Mononuclear cell (primary cell): ENCODE measurements around the gene DNAI1. TPM values are rescaled to one million over a fixed set of nuclear protein-coding genes. Genes with fewer than 3 reads are reported as not detected.
"Not testable (repeated sequence)": the region's sequence is repeated elsewhere in the genome, so short reads cannot be mapped to it uniquely, and the experiment has no call there.

Source experiments
- H3K27me3 ChIP-seq: 2 replicates; pipeline ENCODE4 v1.6.0; 2011; ENCODE audit warnings: low read length, control low read depth; ENCODE audit not compliant: insufficient read depth
- H3K4me1 ChIP-seq: 2 replicates; pipeline ENCODE4 v1.5.1; 2011; ENCODE audit warnings: mild to moderate bottlenecking, low read length, control low read depth; ENCODE audit not compliant: insufficient read depth
- H3K4me3 ChIP-seq: 2 replicates; pipeline ENCODE4 v1.5.1; 2011; ENCODE audit warnings: mild to moderate bottlenecking, low read length, moderate library complexity
- H3K9me3 ChIP-seq: 2 replicates; pipeline ENCODE4 v1.5.1; 2011; ENCODE audit warnings: low read depth, mild to moderate bottlenecking, control low read depth, low read length
- total RNA-seq: library from RNA; depleted of rRNA; stranded (reverse); fragments of >200 nt; gene quantifications from one replicate; pipeline ENCODE4 v1.2.3, GENCODE V29; 2012

The DNAI1 gene
- total RNA-seq, 1 donor = not detected

DNA sequence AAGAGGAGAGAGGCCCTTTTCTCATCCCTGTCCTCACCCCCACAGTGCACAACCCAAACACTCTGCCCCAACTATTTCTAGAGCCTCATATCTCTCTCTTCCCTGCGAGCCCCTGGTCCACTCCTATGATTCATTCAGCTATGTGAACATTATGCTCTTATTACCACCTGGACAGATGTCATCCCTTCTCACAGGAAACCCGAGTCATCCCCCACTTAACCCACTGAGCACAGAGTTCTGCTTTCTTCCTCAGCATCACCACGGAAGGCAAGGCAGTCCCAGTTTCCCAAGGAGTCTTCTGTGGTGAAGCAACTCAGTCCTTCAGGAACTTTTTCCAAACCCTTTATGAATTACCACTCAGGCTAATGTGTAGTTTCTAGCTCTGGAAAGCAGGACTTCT, 1.3 kb downstream of the DNAI1 start:
- Histone ChIP-seq H3K9me3 (no peaks in the 10 kb centered on the region), H3K4me3 (no peak overlapping the region), H3K4me1 (peaks cover 24% of the 10 kb centered on the region), H3K27me3 (peaks cover 4% of the 10 kb centered on the region)

DNA sequence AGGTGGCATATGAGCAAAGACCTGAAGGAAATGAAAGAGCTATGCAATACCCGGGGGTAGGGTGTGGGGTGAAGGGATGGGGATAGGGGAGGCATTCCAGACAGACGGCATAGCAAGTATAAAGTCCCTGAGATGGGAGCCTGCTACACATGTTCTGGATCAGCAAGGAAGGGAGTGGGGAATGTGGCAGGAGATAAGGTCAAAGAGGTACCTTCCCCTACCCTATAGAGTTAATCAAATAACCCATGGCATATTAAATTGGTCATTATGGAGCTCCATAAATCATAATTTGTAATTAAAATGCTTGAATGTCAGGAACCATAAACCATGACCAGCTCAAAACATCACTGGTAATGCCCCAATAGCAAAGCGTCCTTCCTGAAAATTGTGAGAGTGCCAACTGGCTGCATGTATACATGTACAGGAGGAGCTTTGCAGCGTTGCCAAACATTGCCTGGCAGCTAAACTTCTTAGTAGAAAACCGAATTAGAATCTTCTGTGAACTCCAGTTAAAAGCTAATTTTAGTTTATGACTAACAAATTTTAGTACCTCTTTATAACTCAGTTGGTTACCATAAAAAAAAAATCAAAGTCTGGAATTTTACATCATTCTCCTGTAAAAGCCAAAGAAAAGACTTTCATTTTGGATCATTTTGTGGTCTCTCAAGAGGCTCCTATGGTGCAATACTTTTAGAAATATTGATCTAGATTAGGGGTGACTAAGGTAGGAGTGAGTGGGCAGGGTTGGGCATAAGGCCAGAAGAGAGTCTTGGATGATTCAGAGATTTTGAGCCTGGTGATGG, 4.7 kb downstream of the DNAI1 start:
- no peak overlapping the region for H3K4me3 ChIP-seq
- peaks cover 5% of the 10 kb centered on the region for H3K4me1 ChIP-seq
- H3K27me3 ChIP-seq = peaks cover 16% of the 10 kb centered on the region
- no peaks in the 10 kb centered on the region for H3K9me3 ChIP-seq

- H3K4me3 ChIP-seq = no peak overlapping the region
- no peaks in the 10 kb centered on the region for H3K9me3 ChIP-seq
- peaks cover 2% of the 10 kb centered on the region for H3K4me1 ChIP-seq
- H3K27me3 ChIP-seq = peaks cover 16% of the 10 kb centered on the region
Measured at GRCh38 chr9:34463901-34464232, 5.3 kb downstream of the DNAI1 start.

- no peaks in the 10 kb centered on the region for H3K4me1 ChIP-seq
- H3K27me3 ChIP-seq = peaks cover 16% of the 10 kb centered on the region
- no peak overlapping the region for H3K4me3 ChIP-seq
- no peaks in the 10 kb centered on the region for H3K9me3 ChIP-seq
Measured at GRCh38 chr9:34464571-34464970, 6.0 kb downstream of the DNAI1 start.

DNA sequence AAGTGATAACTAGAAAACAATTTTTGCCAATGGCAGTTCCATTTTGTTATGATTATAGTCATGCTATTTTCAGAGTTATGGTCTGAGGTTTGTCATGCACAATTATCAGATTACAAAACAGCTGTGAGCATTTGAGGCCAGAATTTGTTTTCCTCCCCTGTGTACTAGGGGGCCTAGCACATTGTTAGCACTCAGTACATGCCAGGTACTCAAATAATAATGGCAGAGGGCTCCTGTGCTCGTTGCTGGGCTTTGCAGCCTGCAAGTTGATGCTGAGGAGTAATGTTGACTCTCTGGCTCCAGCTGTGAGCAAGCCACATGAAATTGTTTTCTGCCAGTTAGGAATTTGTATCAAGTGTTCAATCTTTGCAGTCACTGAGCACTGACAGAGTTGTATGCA, 6.9 kb downstream of the DNAI1 start:
- Histone ChIP-seq H3K27me3 (peaks cover 16% of the 10 kb centered on the region), H3K4me1 (no peaks in the 10 kb centered on the region), H3K4me3 (no peak overlapping the region), H3K9me3 (no peaks in the 10 kb centered on the region)

GRCh38 chr9:34475097-34475496, 16.5 kb downstream of the DNAI1 start:
- Histone ChIP-seq H3K9me3 (no peaks in the 10 kb centered on the region), H3K27me3 (no peaks in the 10 kb centered on the region), H3K4me1 (no peaks in the 10 kb centered on the region), H3K4me3 (no peak overlapping the region)

DNA sequence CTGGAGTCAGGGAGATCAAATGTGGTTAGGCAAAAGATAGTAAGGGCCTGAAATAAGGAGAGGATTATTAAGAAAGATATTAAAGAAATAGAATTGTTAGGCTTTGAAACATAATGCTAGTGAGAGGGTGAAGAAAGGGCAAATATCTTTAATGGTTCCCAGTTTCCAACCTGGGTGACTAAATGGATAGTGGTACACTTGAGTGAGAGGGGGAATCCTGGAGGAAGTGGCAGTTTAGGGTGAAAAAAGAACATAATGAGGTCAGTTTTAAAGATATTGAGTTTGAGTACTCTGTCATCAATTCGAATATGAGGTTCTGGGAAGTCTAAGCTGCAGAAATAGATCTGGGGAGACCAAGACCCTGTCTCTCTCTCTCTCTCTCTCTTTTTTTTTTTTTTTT, 18.9 kb downstream of the DNAI1 start:
- H3K4me3 ChIP-seq = no peak overlapping the region
- H3K4me1 ChIP-seq = no peaks in the 10 kb centered on the region
- H3K27me3 ChIP-seq = no peaks in the 10 kb centered on the region
- H3K9me3 ChIP-seq = no peaks in the 10 kb centered on the region

GRCh38 chr9:34479431-34479866, 20.8 kb downstream of the DNAI1 start:
- no peaks in the 10 kb centered on the region for H3K4me1 ChIP-seq

DNA sequence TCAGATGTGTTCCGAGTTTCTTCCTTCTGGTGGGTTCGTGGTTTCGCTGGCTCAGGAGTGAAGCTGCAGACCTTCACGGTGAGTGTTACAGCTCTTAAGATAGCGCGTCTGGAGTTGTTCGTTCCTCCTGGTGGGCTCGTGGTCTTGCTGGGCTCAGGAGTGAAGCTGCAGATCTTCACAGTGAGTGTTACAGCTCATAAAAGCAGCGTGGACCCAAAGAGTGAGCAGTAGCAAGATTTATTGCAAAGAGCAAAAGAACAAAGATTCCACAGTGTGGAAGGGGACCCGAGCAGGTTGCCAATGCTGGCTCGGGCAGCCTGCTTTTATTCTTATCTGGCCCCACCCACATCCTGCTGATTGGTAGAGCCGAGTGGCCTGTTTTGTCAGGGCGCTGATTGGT, 23.0 kb downstream of the DNAI1 start:
- not testable (repeated sequence) for H3K4me3 ChIP-seq, H3K27me3 ChIP-seq, H3K4me1 ChIP-seq, H3K9me3 ChIP-seq

More at GRCh38 chr9:34479431-34479866, 20.8 kb downstream of the DNAI1 start:
- no peaks in the 10 kb centered on the region for H3K9me3 ChIP-seq
- H3K27me3 ChIP-seq = no peaks in the 10 kb centered on the region
- no peak overlapping the region for H3K4me3 ChIP-seq

DNA sequence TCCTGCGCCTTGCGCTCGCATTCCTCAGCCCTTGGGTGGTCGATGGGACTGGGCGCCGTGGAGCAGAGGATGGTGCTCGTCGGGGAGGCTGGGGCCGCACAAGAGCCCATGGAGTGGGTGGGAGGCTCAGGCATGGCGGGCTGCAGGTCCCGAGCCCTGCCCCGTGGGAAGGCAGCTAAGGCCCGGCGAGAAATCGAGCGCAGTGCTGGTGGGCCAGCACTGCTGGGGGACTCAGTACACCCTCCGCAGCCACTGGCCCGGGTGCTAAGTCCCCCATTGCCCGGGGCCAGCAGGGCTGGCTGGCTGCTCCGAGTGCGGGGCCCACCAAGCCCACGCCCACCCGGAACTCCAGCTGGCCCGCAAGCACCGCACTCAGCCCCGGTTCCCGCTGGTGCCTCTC, 24.1 kb downstream of the DNAI1 start:
- H3K9me3 ChIP-seq, H3K27me3 ChIP-seq, H3K4me3 ChIP-seq, H3K4me1 ChIP-seq: not testable (repeated sequence)

DNA sequence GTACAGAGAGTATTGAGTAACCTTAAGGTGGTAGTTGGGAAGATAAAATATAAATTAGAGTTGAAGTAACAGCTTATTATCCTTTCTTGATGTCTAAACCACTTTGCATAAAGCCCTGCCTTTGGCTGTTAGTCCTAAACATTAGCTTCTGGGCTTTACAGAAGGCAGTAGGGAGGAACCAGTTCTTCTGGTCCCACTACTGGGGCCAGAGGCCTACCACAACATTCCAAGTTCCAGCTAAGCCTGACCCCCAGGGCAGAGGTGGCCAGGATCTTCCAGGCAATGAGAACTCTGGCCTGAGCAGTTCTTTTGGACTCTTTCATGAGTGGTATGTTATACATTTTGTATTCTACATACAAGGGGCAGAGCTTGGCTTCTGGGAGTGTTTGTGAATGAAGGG, 26.1 kb downstream of the DNAI1 start:
- H3K27me3 ChIP-seq = peaks cover 4% of the 10 kb centered on the region
- H3K9me3 ChIP-seq = no peaks in the 10 kb centered on the region
- H3K4me1 ChIP-seq = no peaks in the 10 kb centered on the region
- no peak overlapping the region for H3K4me3 ChIP-seq

DNA sequence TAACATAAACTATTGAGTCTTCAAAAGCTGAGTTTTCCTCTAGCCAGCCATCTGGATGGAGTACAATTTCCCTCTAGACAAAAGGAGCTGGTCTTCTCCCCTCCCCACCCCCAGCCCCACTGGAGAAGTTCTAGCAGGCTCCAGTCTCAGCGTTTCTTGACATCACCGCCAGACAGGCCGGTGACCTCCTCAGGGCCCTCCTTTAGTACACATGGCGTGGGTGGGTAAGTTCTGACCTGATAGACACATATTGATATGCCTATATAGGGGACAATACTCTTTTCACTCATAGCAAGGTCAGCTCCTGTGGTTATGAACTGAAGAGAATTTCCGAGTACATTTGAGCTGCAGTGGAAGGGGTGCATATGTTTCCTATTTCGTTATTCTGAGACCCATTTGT, 27.2 kb downstream of the DNAI1 start:
- H3K27me3 ChIP-seq = peaks cover 4% of the 10 kb centered on the region
- no peak overlapping the region for H3K4me3 ChIP-seq
- no peaks in the 10 kb centered on the region for H3K4me1 ChIP-seq
- H3K9me3 ChIP-seq = no peaks in the 10 kb centered on the region

GRCh38 chr9:34486572-34486971, 28.0 kb downstream of the DNAI1 start:
- H3K27me3 ChIP-seq = peaks cover 4% of the 10 kb centered on the region
- H3K4me3 ChIP-seq = no peak overlapping the region
- H3K4me1 ChIP-seq = no peaks in the 10 kb centered on the region
- no peaks in the 10 kb centered on the region for H3K9me3 ChIP-seq

DNA sequence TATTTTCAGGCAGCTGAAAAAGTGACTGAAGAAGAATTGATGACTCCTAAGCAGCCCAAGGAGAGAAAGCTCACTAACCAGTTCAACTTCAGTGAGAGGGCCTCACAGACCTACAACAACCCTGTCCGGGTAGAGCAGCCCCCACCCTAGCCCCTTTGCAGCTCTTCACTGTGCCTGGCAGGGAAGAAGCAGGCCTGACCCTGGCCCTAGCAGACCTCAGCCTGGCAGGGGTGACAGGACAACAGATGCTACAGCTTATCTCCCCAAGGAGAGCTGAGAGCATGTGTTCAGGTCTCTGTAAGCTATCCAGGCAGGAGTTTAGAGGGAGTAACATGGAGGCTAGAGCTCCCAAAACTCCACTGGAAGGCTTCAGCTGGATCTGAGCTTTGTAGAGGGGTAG, 31.8 kb downstream of the DNAI1 start:
- Histone ChIP-seq H3K9me3 (no peaks in the 10 kb centered on the region), H3K4me3 (no peak overlapping the region), H3K27me3 (peaks cover 4% of the 10 kb centered on the region), H3K4me1 (no peaks in the 10 kb centered on the region)

- Histone ChIP-seq H3K27me3 (peaks cover 4% of the 10 kb centered on the region), H3K4me1 (no peaks in the 10 kb centered on the region), H3K4me3 (no peak overlapping the region), H3K9me3 (no peaks in the 10 kb centered on the region)
Measured at GRCh38 chr9:34490760-34491159, 32.2 kb downstream of the DNAI1 start.

- no peak overlapping the region for H3K4me3 ChIP-seq
- H3K9me3 ChIP-seq = no peaks in the 10 kb centered on the region
- H3K27me3 ChIP-seq = peaks cover 4% of the 10 kb centered on the region
- no peaks in the 10 kb centered on the region for H3K4me1 ChIP-seq
Measured at GRCh38 chr9:34491596-34491995, 33.0 kb downstream of the DNAI1 start.
